Measurements from ENCODE around the gene SPTLC2. TPM values are rescaled to one million over a fixed set of nuclear protein-coding genes. Genes with fewer than 3 reads are reported as not detected.

The SPTLC2 gene
- total RNA-seq, 2 donors from 2014 or later, result 22.6 to 25.3 TPM

- no peak for ATAC-seq (ENCODE audit: insufficient number of reproducible peaks, low FRiP score, low read depth)
Measured at GRCh38 chr14:77657280-77657679, 40.8 kb upstream of the SPTLC2 start.

GRCh38 chr14:77654001-77654441 is 37.6 kb upstream of the SPTLC2 start:
- DNase-seq (ENCODE audit: low spot score) (no peak), ATAC-seq (ENCODE audit: insufficient number of reproducible peaks, low FRiP score, low read depth) (no peak)
- H3K27ac ChIP-seq, result no peak overlapping the region
- H3K27me3 ChIP-seq (replicated peaks; ENCODE audit: insufficient read depth), result no peaks in the 10 kb centered on the region
- no peaks in the 10 kb centered on the region for H3K9me3 ChIP-seq
- no peaks in the 10 kb centered on the region for H3K36me3 ChIP-seq
- TF ChIP-seq CTCF (IDR thresholded peaks at IDR 0.05), result no peak
- H3K4me3 ChIP-seq, result no peak overlapping the region
- no peaks in the 10 kb centered on the region for H3K4me1 ChIP-seq (ENCODE audit: control insufficient read depth in 1 of 2, low read depth in 2 of 2)

More at GRCh38 chr14:77657280-77657679, 40.8 kb upstream of the SPTLC2 start:
- no peak overlapping the region for H3K27ac ChIP-seq
- H3K9me3 ChIP-seq, result no peaks in the 10 kb centered on the region
- H3K4me3 ChIP-seq, result no peak overlapping the region
- no peak for DNase-seq (ENCODE audit: low spot score)
- TF ChIP-seq CTCF (IDR thresholded peaks at IDR 0.05), result no peak
- no peaks in the 10 kb centered on the region for H3K36me3 ChIP-seq
- no peaks in the 10 kb centered on the region for H3K27me3 ChIP-seq (replicated peaks; ENCODE audit: insufficient read depth)
- H3K4me1 ChIP-seq (ENCODE audit: control insufficient read depth in 1 of 2, low read depth in 2 of 2), result no peaks in the 10 kb centered on the region

GRCh38 chr14:77649326-77649725 is 32.9 kb upstream of the SPTLC2 start:
- H3K27me3 ChIP-seq (replicated peaks; ENCODE audit: insufficient read depth), result no peaks in the 10 kb centered on the region
- ATAC-seq (ENCODE audit: insufficient number of reproducible peaks, low FRiP score, low read depth) (no peak), DNase-seq (ENCODE audit: low spot score) (no peak)
- H3K36me3 ChIP-seq, result no peaks in the 10 kb centered on the region
- H3K4me1 ChIP-seq (ENCODE audit: control insufficient read depth in 1 of 2, low read depth in 2 of 2), result no peaks in the 10 kb centered on the region
- H3K27ac ChIP-seq, result no peak overlapping the region
- H3K4me3 ChIP-seq, result no peak overlapping the region
- TF ChIP-seq CTCF (IDR thresholded peaks at IDR 0.05), result no peak
- no peaks in the 10 kb centered on the region for H3K9me3 ChIP-seq

- Histone ChIP-seq H3K27ac (no peak overlapping the region), H3K27me3 (replicated peaks; ENCODE audit: insufficient read depth) (no peaks in the 10 kb centered on the region), H3K4me3 (no peak overlapping the region), H3K9me3 (no peaks in the 10 kb centered on the region), H3K4me1 (ENCODE audit: control insufficient read depth in 1 of 2, low read depth in 2 of 2) (no peaks in the 10 kb centered on the region), H3K36me3 (no peaks in the 10 kb centered on the region)
- no peak for DNase-seq (ENCODE audit: low spot score)
- no peak for ATAC-seq (ENCODE audit: insufficient number of reproducible peaks, low FRiP score, low read depth)
- TF ChIP-seq CTCF (IDR thresholded peaks at IDR 0.05), result no peak
Measured at GRCh38 chr14:77648520-77649200, 32.2 kb upstream of the SPTLC2 start.

GRCh38 chr14:77647853-77648252 is 31.4 kb upstream of the SPTLC2 start:
- ATAC-seq (ENCODE audit: insufficient number of reproducible peaks, low FRiP score, low read depth) (no peak), DNase-seq (ENCODE audit: low spot score) (no peak)
- Histone ChIP-seq H3K27me3 (replicated peaks; ENCODE audit: insufficient read depth) (no peaks in the 10 kb centered on the region), H3K9me3 (no peaks in the 10 kb centered on the region), H3K27ac (no peak overlapping the region), H3K36me3 (no peaks in the 10 kb centered on the region), H3K4me1 (ENCODE audit: control insufficient read depth in 1 of 2, low read depth in 2 of 2) (no peaks in the 10 kb centered on the region), H3K4me3 (no peak overlapping the region)
- no peak for TF ChIP-seq CTCF (IDR thresholded peaks at IDR 0.05)
